ENCODE measurements around the gene OR8J1.

OR8J1 gene

DNA sequence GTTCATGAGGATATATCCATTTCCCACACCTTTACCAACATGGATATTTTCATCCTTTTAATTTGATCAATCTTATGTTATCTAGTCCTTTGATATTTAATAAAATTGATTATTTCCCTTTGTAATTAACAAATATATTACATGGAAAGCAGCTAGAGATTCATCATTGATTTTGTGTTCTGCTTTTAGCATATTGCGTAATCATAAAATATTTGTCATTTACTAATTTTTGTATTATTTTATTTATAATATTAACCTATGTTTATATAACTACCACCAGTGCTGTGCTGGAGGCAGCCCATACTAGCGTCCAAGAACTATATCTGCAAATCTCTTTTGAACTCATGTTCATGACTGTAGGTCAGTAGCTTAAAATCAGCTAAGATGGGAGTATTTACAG, 26.0 kb downstream of the OR8J1 start:
- TF ChIP-seq NFIC (IDR thresholded peaks at IDR 0.05) (no peak), TEAD4 (IDR thresholded peaks at IDR 0.05) (no peak), TAF1 (IDR thresholded peaks at IDR 0.05; ENCODE audit: low read depth) (no peak), YY1 (IDR thresholded peaks at IDR 0.05; ENCODE audit: low read depth) (no peak), FOXM1 (IDR thresholded peaks at IDR 0.05; ENCODE audit: borderline replicate concordance, low read depth) (no peak), EP300 (IDR thresholded peaks at IDR 0.05; ENCODE audit: borderline replicate concordance) (no peak), ZBTB7A (IDR thresholded peaks at IDR 0.05; ENCODE audit: low read depth) (no peak), CEBPB (IDR thresholded peaks at IDR 0.05) (no peak), CREB1 (IDR thresholded peaks at IDR 0.05; ENCODE audit: low read depth) (no peak), EGR1 (IDR thresholded peaks at IDR 0.05) (no peak), RAD21 (IDR thresholded peaks at IDR 0.05; ENCODE audit: low read depth) (no peak), TCF12 (IDR thresholded peaks at IDR 0.05; ENCODE audit: low read depth) (no peak)
- TF ChIP-seq, protein P1, sequence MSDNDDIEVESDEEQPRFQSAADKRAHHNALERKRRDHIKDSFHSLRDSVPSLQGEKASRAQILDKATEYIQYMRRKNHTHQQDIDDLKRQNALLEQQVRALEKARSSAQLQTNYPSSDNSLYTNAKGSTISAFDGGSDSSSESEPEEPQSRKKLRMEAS (IDR thresholded peaks at IDR 0.05): no peak
- TF ChIP-seq, protein P2, sequence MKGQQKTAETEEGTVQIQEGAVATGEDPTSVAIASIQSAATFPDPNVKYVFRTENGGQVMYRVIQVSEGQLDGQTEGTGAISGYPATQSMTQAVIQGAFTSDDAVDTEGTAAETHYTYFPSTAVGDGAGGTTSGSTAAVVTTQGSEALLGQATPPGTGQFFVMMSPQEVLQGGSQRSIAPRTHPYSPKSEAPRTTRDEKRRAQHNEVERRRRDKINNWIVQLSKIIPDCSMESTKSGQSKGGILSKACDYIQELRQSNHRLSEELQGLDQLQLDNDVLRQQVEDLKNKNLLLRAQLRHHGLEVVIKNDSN (IDR thresholded peaks at IDR 0.05): no peak

DNA sequence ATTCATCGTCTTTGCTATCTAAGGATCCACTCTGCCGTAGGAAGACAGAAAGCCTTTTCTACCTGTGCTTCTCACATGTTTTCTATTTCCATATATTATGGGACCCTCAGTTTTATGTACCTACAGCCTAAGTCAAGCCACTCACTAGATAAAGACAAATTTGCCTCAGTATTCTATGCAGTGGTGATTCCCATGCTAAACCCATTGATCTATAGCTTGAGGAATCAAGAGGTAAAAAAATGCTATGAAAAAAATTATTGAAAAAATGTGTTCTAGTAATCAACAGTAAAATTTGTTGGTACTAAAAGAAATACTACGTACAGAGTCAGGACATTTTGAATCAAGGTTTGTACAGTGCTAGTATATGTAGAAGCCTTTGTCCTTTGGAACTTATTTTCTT, 40.3 kb downstream of the OR8J1 start:
- no peak for TF ChIP-seq ZBTB7A (IDR thresholded peaks at IDR 0.05; ENCODE audit: low read depth)
- TF ChIP-seq TEAD4 (IDR thresholded peaks at IDR 0.05): no peak
- no peak for TF ChIP-seq EP300 (IDR thresholded peaks at IDR 0.05; ENCODE audit: borderline replicate concordance)
- no peak for TF ChIP-seq CREB1 (IDR thresholded peaks at IDR 0.05; ENCODE audit: low read depth)

DNA sequence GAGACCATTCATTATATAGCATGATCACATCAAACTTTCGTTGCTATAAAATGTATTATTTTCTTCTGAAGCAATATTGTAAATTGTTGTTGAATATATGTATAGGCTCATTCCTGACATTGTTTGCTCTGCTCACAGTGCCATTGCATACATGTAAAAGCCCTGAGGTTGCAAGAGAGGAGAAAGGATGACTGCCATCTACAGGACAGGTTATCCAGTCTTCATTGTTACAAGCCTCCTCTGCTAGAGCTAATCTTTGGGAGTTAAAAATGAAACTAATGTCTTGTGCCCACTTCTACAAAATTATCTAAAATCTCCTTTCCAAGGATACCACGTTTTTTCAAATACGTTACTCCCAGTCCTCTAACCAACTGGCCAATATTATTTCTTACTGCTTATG, 42.0 kb downstream of the OR8J1 start:
- TF ChIP-seq RAD21 (IDR thresholded peaks at IDR 0.05; ENCODE audit: low read depth): no peak
- TF ChIP-seq, protein P3, sequence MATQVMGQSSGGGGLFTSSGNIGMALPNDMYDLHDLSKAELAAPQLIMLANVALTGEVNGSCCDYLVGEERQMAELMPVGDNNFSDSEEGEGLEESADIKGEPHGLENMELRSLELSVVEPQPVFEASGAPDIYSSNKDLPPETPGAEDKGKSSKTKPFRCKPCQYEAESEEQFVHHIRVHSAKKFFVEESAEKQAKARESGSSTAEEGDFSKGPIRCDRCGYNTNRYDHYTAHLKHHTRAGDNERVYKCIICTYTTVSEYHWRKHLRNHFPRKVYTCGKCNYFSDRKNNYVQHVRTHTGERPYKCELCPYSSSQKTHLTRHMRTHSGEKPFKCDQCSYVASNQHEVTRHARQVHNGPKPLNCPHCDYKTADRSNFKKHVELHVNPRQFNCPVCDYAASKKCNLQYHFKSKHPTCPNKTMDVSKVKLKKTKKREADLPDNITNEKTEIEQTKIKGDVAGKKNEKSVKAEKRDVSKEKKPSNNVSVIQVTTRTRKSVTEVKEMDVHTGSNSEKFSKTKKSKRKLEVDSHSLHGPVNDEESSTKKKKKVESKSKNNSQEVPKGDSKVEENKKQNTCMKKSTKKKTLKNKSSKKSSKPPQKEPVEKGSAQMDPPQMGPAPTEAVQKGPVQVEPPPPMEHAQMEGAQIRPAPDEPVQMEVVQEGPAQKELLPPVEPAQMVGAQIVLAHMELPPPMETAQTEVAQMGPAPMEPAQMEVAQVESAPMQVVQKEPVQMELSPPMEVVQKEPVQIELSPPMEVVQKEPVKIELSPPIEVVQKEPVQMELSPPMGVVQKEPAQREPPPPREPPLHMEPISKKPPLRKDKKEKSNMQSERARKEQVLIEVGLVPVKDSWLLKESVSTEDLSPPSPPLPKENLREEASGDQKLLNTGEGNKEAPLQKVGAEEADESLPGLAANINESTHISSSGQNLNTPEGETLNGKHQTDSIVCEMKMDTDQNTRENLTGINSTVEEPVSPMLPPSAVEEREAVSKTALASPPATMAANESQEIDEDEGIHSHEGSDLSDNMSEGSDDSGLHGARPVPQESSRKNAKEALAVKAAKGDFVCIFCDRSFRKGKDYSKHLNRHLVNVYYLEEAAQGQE (IDR thresholded peaks at IDR 0.05; ENCODE audit: low read depth): no peak
- no peak for TF ChIP-seq NFIC (IDR thresholded peaks at IDR 0.05)
- TF ChIP-seq CREB1 (IDR thresholded peaks at IDR 0.05; ENCODE audit: low read depth): no peak
- no peak for TF ChIP-seq TCF12 (IDR thresholded peaks at IDR 0.05; ENCODE audit: low read depth)
- TF ChIP-seq FOXM1 (IDR thresholded peaks at IDR 0.05; ENCODE audit: borderline replicate concordance, low read depth): no peak
- TF ChIP-seq TAF1 (IDR thresholded peaks at IDR 0.05; ENCODE audit: low read depth): no peak
- TF ChIP-seq TEAD4 (IDR thresholded peaks at IDR 0.05): no peak
- TF ChIP-seq EP300 (IDR thresholded peaks at IDR 0.05; ENCODE audit: borderline replicate concordance): no peak

DNA sequence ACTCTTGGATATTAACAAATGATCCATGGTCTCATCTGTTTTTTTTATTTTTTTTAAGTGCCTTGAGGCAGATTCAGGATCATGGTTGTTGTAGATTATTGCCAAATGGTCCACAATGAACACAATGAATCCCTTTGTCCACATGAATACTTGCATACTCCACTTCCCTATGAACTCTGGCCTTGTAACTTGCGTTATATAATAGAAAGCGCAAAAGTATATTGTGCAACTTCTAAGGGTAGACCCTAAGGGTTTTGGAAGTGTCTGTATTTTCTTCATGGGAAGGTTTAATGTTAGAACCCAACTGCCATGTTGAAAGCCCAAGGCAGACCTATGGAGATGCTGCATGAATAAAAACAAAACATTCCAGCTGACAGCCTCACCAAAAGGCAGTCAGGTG, 50.3 kb downstream of the OR8J1 start:
- TF ChIP-seq RAD21 (IDR thresholded peaks at IDR 0.05; ENCODE audit: low read depth): no peak
- no peak for TF ChIP-seq ZBTB7A (IDR thresholded peaks at IDR 0.05; ENCODE audit: low read depth)
- TF ChIP-seq TCF12 (IDR thresholded peaks at IDR 0.05; ENCODE audit: low read depth): no peak
- TF ChIP-seq, protein P3 (IDR thresholded peaks at IDR 0.05; ENCODE audit: low read depth): no peak
- no peak for TF ChIP-seq CREB1 (IDR thresholded peaks at IDR 0.05; ENCODE audit: low read depth)
- no peak for TF ChIP-seq CEBPB (IDR thresholded peaks at IDR 0.05)
- no peak for TF ChIP-seq EGR1 (IDR thresholded peaks at IDR 0.05)

DNA sequence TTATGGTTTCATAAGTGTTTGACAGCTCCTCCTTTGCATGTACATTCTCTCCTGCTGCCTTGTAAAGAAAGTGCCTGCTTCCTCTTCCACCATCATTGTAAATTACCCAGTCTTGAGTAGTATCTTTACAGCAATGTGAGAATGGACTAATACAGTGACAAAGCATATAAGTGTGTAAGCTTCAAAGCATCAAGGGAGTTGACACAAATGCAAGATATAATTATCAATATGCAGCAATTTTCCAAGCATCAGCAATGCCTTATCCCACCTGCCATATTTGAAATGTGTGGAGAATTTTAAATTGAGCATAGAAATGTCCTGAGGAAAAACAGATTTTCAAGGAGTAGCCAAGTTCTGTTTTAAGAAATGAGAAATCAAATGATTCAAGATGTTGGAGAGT, 56.7 kb downstream of the OR8J1 start:
- no peak for TF ChIP-seq YY1 (IDR thresholded peaks at IDR 0.05; ENCODE audit: low read depth)
- TF ChIP-seq ZBTB7A (IDR thresholded peaks at IDR 0.05; ENCODE audit: low read depth): no peak
- no peak for TF ChIP-seq EGR1 (IDR thresholded peaks at IDR 0.05)
- TF ChIP-seq, protein P2 (IDR thresholded peaks at IDR 0.05): no peak
- TF ChIP-seq TCF12 (IDR thresholded peaks at IDR 0.05; ENCODE audit: low read depth): no peak
- TF ChIP-seq TEAD4 (IDR thresholded peaks at IDR 0.05): no peak
- TF ChIP-seq FOXM1 (IDR thresholded peaks at IDR 0.05; ENCODE audit: borderline replicate concordance, low read depth): no peak
- TF ChIP-seq, protein P1 (IDR thresholded peaks at IDR 0.05): no peak
- TF ChIP-seq EP300 (IDR thresholded peaks at IDR 0.05; ENCODE audit: borderline replicate concordance): no peak
- TF ChIP-seq RAD21 (IDR thresholded peaks at IDR 0.05; ENCODE audit: low read depth): no peak
- TF ChIP-seq, protein P3 (IDR thresholded peaks at IDR 0.05; ENCODE audit: low read depth): no peak
- no peak for TF ChIP-seq TAF1 (IDR thresholded peaks at IDR 0.05; ENCODE audit: low read depth)
